ENCODE data around the gene TCF21.

DNA sequence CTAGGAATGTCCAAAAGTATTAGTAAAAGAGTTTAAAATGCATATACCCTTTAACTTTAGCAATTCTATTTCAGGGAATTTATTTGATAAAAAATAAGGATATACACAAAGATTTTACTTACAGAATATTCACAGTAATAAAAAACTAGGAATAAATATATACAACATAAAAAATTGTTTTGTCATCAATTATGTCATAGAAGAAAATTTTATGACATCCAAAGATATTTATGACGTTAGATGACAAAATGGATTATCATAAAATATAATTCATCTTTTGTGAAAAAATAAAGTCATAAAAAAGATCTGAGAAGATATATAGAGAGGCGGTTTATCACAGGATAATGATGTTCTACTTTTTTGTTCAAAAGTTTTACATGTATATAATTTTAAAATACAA is 32.0 kb upstream of the TCF21 start:
- TF ChIP-seq, protein P1, sequence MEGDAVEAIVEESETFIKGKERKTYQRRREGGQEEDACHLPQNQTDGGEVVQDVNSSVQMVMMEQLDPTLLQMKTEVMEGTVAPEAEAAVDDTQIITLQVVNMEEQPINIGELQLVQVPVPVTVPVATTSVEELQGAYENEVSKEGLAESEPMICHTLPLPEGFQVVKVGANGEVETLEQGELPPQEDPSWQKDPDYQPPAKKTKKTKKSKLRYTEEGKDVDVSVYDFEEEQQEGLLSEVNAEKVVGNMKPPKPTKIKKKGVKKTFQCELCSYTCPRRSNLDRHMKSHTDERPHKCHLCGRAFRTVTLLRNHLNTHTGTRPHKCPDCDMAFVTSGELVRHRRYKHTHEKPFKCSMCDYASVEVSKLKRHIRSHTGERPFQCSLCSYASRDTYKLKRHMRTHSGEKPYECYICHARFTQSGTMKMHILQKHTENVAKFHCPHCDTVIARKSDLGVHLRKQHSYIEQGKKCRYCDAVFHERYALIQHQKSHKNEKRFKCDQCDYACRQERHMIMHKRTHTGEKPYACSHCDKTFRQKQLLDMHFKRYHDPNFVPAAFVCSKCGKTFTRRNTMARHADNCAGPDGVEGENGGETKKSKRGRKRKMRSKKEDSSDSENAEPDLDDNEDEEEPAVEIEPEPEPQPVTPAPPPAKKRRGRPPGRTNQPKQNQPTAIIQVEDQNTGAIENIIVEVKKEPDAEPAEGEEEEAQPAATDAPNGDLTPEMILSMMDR (IDR thresholded peaks at IDR 0.05 in 8 of 11, conservative IDR thresholded peaks at IDR 0.05 in 3 of 11): no peak
- no peak for TF ChIP-seq POLR2AphosphoS5 (IDR thresholded peaks at IDR 0.05)
- no peak for TF ChIP-seq POLR2A (IDR thresholded peaks at IDR 0.05)
